GM12873 (cell line): ENCODE results near the gene SERPINA1.

ENCODE experiments used
- TF ChIP-seq, protein P1 (sequence below): IDR thresholded peaks from 2 replicates; pipeline ENCODE4 v1.5.1; 2012; ENCODE audit warnings: low read depth, mild to moderate bottlenecking, moderate library complexity, low read length, control low read depth; ENCODE audit not compliant: insufficient read depth; ENCODE audit errors: missing control alignments

Gene SERPINA1

DNA sequence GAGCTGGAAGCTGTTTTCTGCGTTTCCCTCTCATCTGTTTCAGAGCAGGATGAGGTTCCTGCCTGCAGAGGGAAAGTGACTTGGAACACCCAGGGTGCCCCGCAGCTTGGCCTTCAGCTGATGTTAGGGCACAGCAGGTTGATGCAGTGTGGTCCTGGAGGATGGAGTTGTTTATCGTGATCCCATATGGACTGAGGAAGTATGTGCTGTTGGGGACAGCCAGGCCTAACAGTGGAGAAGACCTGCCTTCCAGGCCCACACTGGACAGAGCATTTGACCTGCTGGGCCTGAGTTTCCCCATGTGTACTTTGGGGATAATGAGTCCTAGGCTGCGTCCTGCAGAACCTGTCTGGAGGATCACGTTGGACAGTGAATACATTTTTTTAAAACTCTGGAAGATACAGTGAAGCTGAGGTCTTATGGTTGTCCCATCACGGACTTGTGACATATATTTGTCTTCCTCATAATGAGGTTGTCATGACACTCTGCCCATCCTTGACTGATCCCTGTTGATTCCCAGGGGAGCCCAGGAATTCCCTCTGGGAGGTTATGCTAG, 12.8 kb downstream of the SERPINA1 start:
- TF ChIP-seq, protein P1, sequence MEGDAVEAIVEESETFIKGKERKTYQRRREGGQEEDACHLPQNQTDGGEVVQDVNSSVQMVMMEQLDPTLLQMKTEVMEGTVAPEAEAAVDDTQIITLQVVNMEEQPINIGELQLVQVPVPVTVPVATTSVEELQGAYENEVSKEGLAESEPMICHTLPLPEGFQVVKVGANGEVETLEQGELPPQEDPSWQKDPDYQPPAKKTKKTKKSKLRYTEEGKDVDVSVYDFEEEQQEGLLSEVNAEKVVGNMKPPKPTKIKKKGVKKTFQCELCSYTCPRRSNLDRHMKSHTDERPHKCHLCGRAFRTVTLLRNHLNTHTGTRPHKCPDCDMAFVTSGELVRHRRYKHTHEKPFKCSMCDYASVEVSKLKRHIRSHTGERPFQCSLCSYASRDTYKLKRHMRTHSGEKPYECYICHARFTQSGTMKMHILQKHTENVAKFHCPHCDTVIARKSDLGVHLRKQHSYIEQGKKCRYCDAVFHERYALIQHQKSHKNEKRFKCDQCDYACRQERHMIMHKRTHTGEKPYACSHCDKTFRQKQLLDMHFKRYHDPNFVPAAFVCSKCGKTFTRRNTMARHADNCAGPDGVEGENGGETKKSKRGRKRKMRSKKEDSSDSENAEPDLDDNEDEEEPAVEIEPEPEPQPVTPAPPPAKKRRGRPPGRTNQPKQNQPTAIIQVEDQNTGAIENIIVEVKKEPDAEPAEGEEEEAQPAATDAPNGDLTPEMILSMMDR = no peak

DNA sequence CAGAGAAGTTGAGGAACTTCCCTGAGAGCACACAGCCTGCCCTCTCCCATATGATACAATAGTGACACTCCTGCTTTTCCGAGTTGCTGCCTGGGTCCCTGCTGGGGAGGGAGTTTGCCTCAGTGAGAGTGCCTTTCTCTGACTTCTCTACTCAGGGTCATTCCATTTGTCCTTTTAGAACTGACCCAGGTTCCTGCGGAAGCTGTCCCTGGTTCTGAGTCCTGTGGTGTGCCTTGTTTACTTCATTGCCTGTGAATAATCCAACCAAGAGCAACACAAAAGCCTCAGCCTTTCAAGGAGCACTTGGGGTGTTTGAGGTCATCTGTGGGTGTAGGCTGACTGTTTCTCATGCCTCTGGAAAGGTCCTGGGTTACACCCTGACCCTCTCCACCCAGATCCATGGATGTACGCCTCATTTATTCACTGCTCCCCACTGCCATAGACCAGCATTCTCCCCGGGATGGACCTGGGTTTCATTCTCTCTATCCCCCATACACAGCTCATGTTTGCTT, 13.6 kb downstream of the SERPINA1 start:
- TF ChIP-seq, protein P1 = no peak

DNA sequence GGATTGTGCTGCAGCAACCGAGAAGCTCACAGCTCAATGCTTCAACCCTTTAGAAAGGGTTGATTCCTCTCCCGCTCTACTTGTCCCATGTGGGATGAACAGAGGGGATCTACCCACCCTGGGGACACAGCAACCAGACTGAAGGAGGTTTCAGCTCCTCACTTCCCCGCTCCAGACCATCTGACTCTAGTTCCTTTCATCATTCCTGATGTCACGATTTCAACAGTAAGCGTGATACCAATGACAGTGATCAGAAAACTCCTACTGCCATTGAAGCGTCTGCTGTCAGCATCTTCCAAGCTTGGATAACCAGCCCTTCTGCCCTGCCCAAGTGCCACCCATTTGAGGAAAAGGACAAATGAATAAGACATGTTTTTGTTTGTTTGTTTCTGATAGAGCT, 14.3 kb downstream of the SERPINA1 start:
- TF ChIP-seq, protein P1 = no peak

DNA sequence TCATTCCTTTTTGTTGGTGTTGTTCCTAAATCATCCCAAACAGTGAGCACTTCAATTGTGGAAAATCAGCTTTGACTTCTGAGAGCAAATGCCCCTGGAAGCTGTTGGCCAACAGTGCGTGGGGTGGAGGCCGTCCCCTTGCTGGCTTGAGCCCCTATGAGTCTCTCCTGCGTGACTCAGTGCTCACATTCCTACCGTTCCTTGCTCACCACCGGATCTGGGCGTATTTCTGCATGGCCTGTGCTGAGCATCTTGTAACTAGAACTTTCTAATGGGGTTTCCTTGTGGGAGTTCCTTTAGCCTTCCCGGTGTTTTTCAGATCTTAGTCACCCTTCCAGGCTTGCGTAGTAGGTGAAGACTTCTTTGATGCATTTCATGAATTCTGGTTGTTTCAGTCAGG, 14.7 kb downstream of the SERPINA1 start:
- TF ChIP-seq, protein P1 = no peak

DNA sequence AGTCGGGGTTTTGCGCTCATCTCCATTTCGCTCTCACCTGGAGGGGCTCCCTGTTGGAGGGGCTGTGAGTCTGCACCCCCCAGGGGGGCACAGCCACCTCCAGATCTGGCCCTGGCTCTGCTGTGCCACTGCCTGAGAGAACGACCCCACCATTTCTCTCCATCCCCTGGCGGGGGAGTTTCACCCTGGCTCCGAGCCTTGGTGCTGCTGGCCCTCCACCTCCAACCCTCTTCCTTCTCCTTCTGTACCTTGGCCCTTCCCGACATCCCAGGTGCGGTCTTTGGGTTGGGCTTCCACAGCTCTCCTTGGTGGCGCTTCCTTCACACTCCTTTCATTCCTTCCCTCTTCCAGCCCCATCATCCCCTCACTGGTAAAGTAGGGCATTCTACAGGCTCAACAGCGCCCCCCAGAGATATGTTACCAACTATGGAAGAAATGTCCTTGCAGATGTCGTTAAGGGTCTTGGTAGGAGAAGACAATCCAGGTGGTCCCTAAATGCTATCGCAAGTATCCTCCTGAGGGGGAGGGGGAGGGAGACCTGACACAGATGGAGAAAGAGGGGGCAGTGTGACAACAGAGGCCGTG, 16.3 kb downstream of the SERPINA1 start:
- TF ChIP-seq, protein P1 = peak; percentile 33

DNA sequence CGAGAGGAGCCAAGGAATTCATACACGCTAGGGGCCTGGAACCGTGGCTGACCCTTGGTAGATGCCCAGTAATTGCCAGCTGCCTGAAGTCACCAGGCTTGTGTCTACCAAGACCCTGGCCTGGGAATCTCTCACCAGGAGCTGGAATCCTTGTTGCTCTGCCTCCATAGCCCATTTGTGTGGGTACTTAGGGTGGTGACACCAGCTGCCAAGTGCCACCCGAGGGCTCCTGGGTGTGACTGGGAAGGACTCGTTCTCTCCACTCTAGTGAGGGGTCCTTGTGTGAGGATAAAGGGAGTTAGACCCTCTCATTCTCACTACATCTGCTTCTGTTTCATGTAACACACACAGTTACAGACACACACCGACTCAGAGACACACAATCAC, 17.9 kb downstream of the SERPINA1 start:
- TF ChIP-seq, protein P1 = no peak

DNA sequence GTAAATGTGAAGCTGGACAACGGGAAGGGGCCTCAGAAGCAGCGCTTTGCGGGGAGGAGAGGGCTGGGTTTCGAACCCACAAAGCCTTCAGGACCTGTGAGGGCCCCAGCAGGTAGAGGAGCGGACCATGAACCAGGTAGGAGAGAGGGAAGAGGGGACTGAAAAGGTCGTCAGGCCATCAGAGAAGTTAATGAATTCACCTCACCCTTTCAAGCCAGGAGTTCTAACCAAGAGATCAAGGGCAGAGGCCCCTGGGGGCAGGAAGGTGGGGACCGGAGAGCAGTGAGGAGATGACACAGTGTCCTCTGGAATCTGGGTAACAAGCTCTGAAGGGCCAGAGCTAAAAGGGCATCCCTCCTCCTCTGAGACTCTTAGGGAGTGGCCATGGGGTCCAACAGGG, 19.4 kb downstream of the SERPINA1 start:
- TF ChIP-seq, protein P1 = no peak
